Osteoblast (primary cell): Measurements from ENCODE around the gene NDST3. TPM values are rescaled to one million over a fixed set of nuclear protein-coding genes. Genes with fewer than 3 reads are reported as not detected.
A peak's percentile ranks its signal among the peaks of the same experiment; 100 is the strongest.

ENCODE experiments used
- DNase-seq: peaks from one replicate; pipeline ENCODE4 v3.0.0; 2011; ENCODE audit warnings: low spot score, mixed read lengths; ENCODE audit not compliant: insufficient read length; ENCODE audit errors: missing footprints
- H2AFZ ChIP-seq: 2 replicates; pipeline ENCODE4 v1.6.0; 2011; ENCODE audit warnings: mild to moderate bottlenecking, low read length
- H3K27ac ChIP-seq: 2 replicates; pipeline ENCODE4 v1.5.1; 2011; ENCODE audit warnings: mild to moderate bottlenecking, low read depth, low read length, moderate library complexity
- H3K27me3 ChIP-seq: 2 replicates; pipeline ENCODE4 v1.6.0; 2012; ENCODE audit warnings: mild to moderate bottlenecking, control low read depth, inconsistent platforms, low read length, moderate library complexity; ENCODE audit not compliant: insufficient read depth
- H3K36me3 ChIP-seq: 2 replicates; pipeline ENCODE4 v1.5.1; 2011; ENCODE audit warnings: mild to moderate bottlenecking, low read length, control low read depth, moderate library complexity; ENCODE audit not compliant: insufficient read depth
- H3K4me1 ChIP-seq: 2 replicates; pipeline ENCODE4 v1.5.1; 2011; ENCODE audit warnings: mild to moderate bottlenecking, low read length, control low read depth, moderate library complexity; ENCODE audit not compliant: insufficient read depth
- H3K4me2 ChIP-seq: 2 replicates; pipeline ENCODE4 v1.6.0; 2011; ENCODE audit warnings: mild to moderate bottlenecking, low read length; ENCODE audit not compliant: insufficient read depth
- H3K4me3 ChIP-seq: fragments of 200-600 bp; sonication (generic); 3 replicates; pipeline ENCODE4 v1.5.1; 2012; ENCODE audit warnings: mild to moderate bottlenecking, low read length, inconsistent platforms; ENCODE audit not compliant: insufficient read depth
- H3K79me2 ChIP-seq: 2 replicates; pipeline ENCODE4 v1.6.0; 2012; ENCODE audit warnings: mild to moderate bottlenecking, low read length, control low read depth, inconsistent platforms; ENCODE audit not compliant: insufficient read depth
- H3K9me3 ChIP-seq: 2 replicates; pipeline ENCODE4 v1.5.1; 2011; ENCODE audit warnings: low read depth, low read length, control low read depth
- H4K20me1 ChIP-seq: 2 replicates; pipeline ENCODE4 v1.6.0; 2012; ENCODE audit warnings: mild to moderate bottlenecking, low read length, control low read depth; ENCODE audit not compliant: insufficient read depth
- total RNA-seq: library from RNA; depleted of rRNA; stranded (reverse); fragments of >200 nt; gene quantifications from 2 replicates; pipeline ENCODE4 v1.2.3, GENCODE V29; 2012
- TF ChIP-seq, protein P1 (sequence below): IDR thresholded peaks from 2 replicates; pipeline ENCODE4 v1.5.1; 2011; ENCODE audit warnings: mild to moderate bottlenecking, low read depth, low read length, moderate library complexity; ENCODE audit errors: extremely low read depth

NDST3 gene
- total RNA-seq, 1 donor: not detected

GRCh38 chr4:118276580-118276979, 242.3 kb downstream of the NDST3 start:
- Histone ChIP-seq H3K27me3 (peaks cover 7% of the 10 kb centered on the region), H4K20me1 (peaks cover 19% of the 10 kb centered on the region), H3K4me2 (no peak overlapping the region), H3K9me3 (no peaks in the 10 kb centered on the region), H3K27ac (no peak overlapping the region), H3K4me3 (no peak overlapping the region), H3K79me2 (peaks cover 19% of the 10 kb centered on the region), H3K36me3 (peaks cover 18% of the 10 kb centered on the region), H2AFZ (no peak overlapping the region), H3K4me1 (peaks cover 21% of the 10 kb centered on the region)
- TF ChIP-seq, protein P1, sequence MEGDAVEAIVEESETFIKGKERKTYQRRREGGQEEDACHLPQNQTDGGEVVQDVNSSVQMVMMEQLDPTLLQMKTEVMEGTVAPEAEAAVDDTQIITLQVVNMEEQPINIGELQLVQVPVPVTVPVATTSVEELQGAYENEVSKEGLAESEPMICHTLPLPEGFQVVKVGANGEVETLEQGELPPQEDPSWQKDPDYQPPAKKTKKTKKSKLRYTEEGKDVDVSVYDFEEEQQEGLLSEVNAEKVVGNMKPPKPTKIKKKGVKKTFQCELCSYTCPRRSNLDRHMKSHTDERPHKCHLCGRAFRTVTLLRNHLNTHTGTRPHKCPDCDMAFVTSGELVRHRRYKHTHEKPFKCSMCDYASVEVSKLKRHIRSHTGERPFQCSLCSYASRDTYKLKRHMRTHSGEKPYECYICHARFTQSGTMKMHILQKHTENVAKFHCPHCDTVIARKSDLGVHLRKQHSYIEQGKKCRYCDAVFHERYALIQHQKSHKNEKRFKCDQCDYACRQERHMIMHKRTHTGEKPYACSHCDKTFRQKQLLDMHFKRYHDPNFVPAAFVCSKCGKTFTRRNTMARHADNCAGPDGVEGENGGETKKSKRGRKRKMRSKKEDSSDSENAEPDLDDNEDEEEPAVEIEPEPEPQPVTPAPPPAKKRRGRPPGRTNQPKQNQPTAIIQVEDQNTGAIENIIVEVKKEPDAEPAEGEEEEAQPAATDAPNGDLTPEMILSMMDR: no peak
- no peak for DNase-seq

GRCh38 chr4:118277243-118277642, 243.0 kb downstream of the NDST3 start:
- H3K27me3 ChIP-seq: peaks cover 7% of the 10 kb centered on the region
- no peak overlapping the region for H2AFZ ChIP-seq
- peaks cover 19% of the 10 kb centered on the region for H3K79me2 ChIP-seq
- H3K4me2 ChIP-seq: no peak overlapping the region
- TF ChIP-seq, protein P1: no peak
- H3K36me3 ChIP-seq: peaks cover 18% of the 10 kb centered on the region
- no peak for DNase-seq
- peaks cover 28% of the 10 kb centered on the region for H3K4me1 ChIP-seq
- H3K4me3 ChIP-seq: no peak overlapping the region
- H4K20me1 ChIP-seq: peaks cover 21% of the 10 kb centered on the region
- H3K27ac ChIP-seq: no peak overlapping the region
- H3K9me3 ChIP-seq: no peaks in the 10 kb centered on the region

DNA sequence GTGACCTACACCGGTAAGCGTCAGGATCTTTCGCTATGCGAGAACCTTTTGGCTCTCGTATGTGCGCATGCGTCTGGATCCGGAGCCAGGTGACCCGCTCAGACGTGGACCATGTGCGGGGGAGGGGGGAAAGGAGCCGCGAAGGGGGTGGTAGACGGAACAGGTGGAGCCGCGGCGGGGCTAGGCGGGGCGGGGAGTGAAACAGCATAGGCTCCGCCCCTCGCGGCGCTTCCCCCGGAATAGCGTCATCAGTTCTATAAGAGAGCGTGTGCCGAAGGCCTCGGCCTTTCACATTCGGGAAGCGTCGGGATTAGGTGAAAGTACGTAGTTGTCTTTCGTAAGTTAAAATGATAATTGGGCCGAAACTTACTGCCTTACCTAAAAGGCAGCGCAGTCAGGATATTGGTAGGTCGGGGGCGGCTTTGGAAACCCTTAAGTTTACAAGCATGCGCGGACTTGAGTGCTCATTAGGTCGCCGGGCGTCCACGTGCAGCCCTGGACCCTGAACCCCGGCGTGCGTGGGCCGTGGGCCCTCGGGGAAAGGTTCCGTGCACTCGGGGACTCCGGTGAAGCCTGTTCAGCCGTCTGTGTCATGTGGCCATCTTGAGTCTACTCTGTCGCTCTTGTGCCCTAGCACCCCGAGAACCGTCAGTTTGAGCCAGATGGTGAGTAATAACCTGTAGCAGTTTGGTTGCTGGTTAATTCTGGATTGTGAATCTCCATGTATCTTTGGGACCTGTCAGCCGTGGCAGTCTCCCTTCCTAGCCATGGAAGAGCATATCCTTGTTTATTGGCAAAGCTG, 244.4 kb downstream of the NDST3 start:
- peak overlapping the region; percentile 94 for H3K4me3 ChIP-seq
- peak overlapping the region; percentile 96 for H3K27ac ChIP-seq
- H3K79me2 ChIP-seq: peaks cover 19% of the 10 kb centered on the region
- DNase-seq: peak; percentile 95
- H3K9me3 ChIP-seq: no peaks in the 10 kb centered on the region
- H2AFZ ChIP-seq: peak overlapping the region; percentile 93
- peaks cover 21% of the 10 kb centered on the region for H4K20me1 ChIP-seq
- peaks cover under 1% of the 10 kb centered on the region for H3K27me3 ChIP-seq
- peak overlapping the region; percentile 84 for H3K4me2 ChIP-seq
- TF ChIP-seq, protein P1: no peak
- peaks cover 38% of the 10 kb centered on the region for H3K4me1 ChIP-seq
- peaks cover 18% of the 10 kb centered on the region for H3K36me3 ChIP-seq

DNA sequence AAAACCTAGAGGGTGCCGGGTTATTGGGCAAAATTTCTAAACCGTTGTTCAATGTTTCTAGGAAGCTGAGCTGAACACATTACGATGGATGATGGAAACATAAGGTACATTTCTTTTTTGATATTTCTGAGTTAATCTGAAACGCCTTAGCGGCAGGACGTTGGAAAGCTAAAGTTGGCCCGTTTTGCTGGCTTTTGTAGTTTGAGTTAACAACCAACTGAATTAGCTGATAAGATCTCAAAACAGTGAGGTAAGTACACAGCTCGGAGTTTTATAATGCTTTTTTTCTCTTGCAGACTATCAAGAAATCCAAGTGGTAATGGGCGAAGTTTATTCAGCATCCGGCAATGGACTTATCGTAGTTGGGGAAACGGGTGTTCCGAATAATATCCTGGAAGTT, 245.0 kb downstream of the NDST3 start:
- Histone ChIP-seq H3K4me1 (peaks cover 38% of the 10 kb centered on the region), H3K27ac (peak overlapping the region; percentile 96), H3K27me3 (no peaks in the 10 kb centered on the region), H4K20me1 (peaks cover 21% of the 10 kb centered on the region), H3K4me3 (peak overlapping the region; percentile 94), H2AFZ (no peak overlapping the region), H3K36me3 (peaks cover 18% of the 10 kb centered on the region), H3K9me3 (no peaks in the 10 kb centered on the region), H3K4me2 (peak overlapping the region; percentile 84), H3K79me2 (peaks cover 19% of the 10 kb centered on the region)
- no peak for DNase-seq
- TF ChIP-seq, protein P1: no peak
